ENCODE data around the gene JARID2.

DNA sequence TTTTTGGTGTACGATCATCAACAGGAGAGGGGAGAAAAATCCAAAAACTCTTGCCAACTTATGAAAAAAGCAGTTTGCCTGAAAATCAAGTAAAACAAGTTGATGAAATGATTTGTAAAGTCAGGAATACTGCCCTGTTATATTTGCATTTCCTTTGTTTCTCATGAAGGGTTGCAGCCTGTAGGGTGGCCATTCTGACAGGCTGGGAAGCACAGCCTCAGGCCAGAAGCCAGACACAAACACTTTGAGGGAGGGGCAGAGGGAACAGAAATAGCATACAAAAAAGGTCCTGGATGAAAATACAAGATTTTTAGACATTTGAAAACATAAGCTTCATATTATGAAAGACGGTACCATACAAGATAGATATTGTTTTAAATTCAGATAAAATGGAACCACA is 307.2 kb downstream of the JARID2 start:
- no peak for TF ChIP-seq RCOR1 (IDR thresholded peaks at IDR 0.05; ENCODE audit: low read length)
- TF ChIP-seq, protein P1, sequence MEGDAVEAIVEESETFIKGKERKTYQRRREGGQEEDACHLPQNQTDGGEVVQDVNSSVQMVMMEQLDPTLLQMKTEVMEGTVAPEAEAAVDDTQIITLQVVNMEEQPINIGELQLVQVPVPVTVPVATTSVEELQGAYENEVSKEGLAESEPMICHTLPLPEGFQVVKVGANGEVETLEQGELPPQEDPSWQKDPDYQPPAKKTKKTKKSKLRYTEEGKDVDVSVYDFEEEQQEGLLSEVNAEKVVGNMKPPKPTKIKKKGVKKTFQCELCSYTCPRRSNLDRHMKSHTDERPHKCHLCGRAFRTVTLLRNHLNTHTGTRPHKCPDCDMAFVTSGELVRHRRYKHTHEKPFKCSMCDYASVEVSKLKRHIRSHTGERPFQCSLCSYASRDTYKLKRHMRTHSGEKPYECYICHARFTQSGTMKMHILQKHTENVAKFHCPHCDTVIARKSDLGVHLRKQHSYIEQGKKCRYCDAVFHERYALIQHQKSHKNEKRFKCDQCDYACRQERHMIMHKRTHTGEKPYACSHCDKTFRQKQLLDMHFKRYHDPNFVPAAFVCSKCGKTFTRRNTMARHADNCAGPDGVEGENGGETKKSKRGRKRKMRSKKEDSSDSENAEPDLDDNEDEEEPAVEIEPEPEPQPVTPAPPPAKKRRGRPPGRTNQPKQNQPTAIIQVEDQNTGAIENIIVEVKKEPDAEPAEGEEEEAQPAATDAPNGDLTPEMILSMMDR (IDR thresholded peaks at IDR 0.05): no peak
- no peak for TF ChIP-seq POLR2AphosphoS5 (IDR thresholded peaks at IDR 0.05; ENCODE audit: low read depth, low read length)
- TF ChIP-seq, protein P2, sequence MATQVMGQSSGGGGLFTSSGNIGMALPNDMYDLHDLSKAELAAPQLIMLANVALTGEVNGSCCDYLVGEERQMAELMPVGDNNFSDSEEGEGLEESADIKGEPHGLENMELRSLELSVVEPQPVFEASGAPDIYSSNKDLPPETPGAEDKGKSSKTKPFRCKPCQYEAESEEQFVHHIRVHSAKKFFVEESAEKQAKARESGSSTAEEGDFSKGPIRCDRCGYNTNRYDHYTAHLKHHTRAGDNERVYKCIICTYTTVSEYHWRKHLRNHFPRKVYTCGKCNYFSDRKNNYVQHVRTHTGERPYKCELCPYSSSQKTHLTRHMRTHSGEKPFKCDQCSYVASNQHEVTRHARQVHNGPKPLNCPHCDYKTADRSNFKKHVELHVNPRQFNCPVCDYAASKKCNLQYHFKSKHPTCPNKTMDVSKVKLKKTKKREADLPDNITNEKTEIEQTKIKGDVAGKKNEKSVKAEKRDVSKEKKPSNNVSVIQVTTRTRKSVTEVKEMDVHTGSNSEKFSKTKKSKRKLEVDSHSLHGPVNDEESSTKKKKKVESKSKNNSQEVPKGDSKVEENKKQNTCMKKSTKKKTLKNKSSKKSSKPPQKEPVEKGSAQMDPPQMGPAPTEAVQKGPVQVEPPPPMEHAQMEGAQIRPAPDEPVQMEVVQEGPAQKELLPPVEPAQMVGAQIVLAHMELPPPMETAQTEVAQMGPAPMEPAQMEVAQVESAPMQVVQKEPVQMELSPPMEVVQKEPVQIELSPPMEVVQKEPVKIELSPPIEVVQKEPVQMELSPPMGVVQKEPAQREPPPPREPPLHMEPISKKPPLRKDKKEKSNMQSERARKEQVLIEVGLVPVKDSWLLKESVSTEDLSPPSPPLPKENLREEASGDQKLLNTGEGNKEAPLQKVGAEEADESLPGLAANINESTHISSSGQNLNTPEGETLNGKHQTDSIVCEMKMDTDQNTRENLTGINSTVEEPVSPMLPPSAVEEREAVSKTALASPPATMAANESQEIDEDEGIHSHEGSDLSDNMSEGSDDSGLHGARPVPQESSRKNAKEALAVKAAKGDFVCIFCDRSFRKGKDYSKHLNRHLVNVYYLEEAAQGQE (IDR thresholded peaks at IDR 0.05; ENCODE audit: low read depth, low read length): no peak
- no peak for TF ChIP-seq RXRA (IDR thresholded peaks at IDR 0.05; ENCODE audit: borderline replicate concordance, low read depth)
- no peak for TF ChIP-seq JUND (IDR thresholded peaks at IDR 0.05)
- TF ChIP-seq FOXJ3 (CRISPR knock-in tag; IDR thresholded peaks at IDR 0.05): no peak
- TF ChIP-seq CHD2 (IDR thresholded peaks at IDR 0.05; ENCODE audit: low read length, partially characterized antibody): no peak
- TF ChIP-seq ELF1 (IDR thresholded peaks at IDR 0.05): no peak
- TF ChIP-seq RAD21 (IDR thresholded peaks at IDR 0.05; ENCODE audit: low read length): no peak
- TF ChIP-seq FOSL2 (IDR thresholded peaks at IDR 0.05; ENCODE audit: borderline replicate concordance, low read depth): no peak
- no peak for TF ChIP-seq NRF1 (IDR thresholded peaks at IDR 0.05; ENCODE audit: low read depth, low read length)
- TF ChIP-seq TCF12 (IDR thresholded peaks at IDR 0.05): no peak

All from SK-N-SH (cell line).